ENCODE results near the gene LIAS.
"Not testable (repeated sequence)": the region's sequence is repeated elsewhere in the genome, so short reads cannot be mapped to it uniquely, and the experiment has no call there.

The LIAS gene

DNA sequence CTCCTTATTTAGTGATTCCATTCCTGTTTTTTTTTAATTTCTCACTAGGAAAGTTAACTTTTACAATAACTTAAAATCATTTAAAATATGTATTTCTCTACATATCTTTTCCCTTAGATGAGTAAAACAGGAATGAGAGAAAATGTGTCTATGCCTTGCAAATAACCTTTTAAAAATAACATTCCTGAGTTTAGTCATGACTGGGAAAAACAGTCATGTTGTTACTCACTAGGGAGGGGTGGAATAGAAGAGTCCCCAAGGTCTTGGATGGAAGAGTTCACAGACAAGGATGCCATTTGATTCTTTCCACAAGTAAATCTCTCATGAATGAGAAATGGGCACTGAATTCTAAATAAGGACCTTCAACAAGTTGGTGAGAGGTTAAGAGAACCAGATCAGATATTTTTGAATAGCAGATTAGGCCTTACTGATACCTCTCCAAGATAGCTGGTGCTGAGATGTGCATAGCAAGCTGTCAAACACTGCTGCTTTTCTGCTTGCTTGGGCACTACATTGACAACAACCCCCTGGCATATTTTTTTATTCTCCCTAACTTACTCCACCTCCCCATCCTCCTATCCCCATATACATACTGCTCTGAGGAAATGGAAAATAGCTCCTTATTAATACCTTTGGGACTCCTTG, 43.3 kb downstream of the LIAS start:
- no peak for DNase-seq

DNA sequence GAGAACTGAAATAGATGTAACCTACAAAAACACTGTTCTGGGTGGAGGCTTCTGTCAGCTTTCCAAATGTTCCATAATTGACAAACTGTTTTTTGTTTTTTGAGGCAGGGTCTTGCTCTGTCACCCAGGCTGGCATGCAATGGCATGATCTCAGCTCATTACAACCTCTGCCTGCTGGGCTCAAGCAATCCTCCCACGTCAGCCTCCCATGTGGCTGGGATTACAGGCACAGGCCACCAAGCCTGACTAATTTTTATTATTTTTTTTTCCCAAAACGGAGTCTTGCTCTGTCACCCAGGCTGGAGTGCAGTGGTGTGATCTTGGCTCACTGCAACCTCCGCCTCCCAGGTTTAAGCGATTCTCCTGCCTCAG, 43.8 kb downstream of the LIAS start:
- DNase-seq, result not testable (repeated sequence)

DNA sequence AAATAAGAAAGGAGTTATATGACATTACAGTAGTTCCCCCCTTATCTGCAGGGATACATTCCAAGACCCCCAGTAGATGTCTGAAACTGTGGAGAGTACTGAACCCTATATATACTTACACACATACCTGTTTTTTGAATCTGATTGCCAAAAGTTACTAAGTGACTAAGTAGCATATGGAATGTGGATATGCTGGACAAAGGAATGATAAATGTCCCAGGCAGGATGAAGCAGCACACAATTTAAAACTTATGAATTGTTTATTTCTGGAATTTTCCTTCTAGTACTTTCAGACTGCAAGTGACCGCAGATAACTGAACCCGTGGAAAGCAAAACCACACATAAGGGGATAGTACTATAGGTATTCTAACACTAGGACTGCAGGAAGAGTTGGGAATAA, 45.7 kb downstream of the LIAS start:
- no peak for DNase-seq

DNA sequence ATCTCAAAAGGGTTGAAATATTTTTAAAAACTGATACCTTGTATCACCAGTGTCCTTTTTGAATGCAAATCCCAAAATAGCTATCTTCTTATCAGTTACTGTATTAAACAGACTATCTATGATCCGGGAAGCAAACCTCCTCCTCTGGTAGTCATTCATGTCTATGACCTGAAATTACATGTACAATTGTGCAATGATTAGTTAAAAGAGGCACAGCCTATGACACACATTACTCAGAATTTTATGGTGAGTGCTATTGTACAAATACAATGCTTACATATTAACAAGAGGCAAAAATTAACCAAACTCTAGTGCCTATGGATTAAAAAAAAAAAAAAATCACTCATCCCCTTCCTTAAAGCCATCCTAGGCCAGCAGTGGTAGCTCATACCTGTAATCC, 46.7 kb downstream of the LIAS start:
- DNase-seq, result no peak

DNA sequence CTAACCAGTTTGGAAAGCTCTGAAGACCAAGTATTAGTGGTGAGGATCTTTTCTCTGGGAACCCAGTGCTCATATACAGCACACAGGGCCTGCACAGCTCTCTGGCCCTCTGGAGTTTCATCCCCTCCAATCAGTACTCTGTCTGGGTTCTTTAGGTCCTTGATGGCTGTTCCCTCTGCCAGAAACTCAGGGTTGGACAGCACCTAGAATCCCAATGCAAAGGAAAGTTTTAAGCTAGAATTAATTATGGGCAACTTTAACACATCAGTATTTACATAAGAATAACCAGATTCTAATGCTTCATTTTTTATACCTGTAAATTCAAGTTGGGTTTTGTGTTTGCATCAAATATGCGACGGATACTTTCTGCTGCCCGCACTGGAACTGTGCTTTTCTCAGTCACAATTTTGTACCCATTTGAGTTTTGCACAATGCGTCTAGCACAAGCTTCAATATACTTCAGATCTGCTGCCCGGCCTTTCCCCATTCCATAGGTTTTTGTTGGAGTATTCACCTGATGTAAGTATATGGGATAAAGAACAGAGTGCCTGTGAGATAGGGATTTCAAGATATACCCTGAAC, 51.6 kb downstream of the LIAS start:
- DNase-seq, result no peak

DNA sequence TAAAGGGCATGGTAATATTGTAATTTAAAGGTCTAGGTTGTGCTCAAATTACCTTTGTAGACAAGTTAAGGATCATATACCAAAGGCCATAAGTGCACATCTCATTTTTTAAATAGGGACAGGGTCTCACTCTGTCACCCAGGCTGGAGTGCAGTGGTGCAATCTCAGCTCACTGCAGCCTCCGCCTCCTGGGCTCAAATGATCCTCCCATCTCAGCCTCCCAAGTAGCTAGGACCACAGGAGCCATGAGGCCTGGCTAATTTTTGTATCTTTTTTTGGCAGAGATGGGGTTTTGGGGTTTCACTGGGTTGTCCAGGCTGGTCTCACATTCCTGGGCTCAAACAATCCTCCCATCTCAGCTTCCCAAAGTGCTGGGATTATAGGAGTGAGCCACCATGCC, 55.4 kb downstream of the LIAS start:
- DNase-seq, result not testable (repeated sequence)

DNA sequence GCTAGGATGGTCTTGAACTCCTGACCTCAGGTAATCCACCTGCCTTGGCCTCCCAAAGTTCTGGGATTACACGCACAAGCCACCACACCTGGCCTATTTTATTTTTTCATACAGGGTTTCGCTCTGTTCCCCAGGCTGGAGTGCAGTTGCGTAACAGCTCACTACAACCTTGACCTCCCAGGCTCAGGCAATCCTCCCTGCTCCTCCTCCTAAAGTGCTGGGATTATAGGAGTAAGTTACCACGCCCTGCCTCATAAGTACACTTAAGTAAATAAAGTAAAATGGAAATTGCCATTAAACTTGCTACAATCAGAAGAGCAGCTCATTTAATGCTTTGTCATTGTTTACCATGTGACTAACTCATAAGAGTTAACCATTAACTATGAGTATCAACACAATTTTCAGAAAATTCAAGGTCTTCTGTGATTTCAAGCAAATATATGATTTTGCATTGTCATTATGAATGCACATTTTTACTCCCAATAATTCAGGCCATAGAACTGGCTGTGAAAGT, 56.1 kb downstream of the LIAS start:
- no peak for DNase-seq

DNA sequence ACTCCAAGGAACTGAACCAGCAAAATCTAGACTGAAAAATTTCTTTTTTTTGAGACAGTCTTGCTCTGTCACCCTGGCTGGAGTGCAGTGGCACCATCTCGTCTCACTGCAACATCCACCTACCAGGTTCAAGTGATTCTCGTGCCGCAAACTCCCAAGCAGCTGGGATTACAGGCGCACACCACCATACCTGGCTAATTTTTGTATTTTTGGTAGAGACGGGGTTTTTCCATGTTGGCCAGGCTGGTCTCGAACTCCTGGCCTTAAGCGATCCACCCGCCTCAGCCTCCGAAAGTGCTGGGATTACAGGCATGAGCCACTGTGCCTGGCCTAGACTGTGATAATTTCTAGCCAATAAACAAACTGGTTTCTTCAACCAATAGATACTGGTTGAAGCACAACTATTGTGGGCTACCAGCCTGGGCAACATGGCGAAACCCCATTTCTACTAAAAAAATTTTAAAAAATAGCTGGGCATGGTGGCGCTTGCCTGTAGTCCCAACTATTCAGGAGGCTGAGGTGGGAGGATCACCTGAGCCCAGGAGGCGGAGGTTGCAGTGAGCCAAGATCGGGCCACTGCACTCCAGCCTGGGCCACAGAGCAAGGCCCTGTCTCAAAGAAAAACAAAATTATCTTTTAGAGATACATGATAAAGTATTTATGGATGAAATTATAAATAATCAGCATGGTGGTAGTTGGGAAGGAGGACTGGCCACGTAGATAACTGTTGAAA, 57.0 kb downstream of the LIAS start:
- DNase-seq, result not testable (repeated sequence)

DNA sequence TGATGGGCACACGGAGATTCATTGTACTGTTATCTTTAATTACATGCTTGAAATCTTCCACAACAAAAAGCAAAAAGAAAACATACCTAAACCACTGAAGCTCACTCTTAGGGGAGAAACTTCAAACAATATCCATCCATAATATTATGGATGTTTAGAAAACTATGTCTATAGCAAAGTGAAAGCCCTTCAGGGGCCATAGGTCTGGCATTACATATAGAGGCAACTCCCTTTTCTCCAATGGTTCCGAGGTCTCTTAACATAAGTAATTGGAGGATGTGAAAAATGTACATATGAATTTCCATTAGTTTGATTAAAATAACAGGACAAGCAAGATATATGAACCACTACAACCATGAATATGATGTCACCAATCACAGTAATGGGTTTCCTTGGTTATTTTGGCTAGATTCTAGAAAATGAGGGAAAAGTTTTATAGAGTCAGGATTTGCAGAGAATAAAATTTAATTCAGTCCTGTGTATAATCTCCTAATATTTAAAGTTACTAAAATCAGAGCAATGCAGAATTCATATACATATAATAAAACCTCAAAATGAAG, 57.6 kb downstream of the LIAS start:
- DNase-seq, result no peak

DNA sequence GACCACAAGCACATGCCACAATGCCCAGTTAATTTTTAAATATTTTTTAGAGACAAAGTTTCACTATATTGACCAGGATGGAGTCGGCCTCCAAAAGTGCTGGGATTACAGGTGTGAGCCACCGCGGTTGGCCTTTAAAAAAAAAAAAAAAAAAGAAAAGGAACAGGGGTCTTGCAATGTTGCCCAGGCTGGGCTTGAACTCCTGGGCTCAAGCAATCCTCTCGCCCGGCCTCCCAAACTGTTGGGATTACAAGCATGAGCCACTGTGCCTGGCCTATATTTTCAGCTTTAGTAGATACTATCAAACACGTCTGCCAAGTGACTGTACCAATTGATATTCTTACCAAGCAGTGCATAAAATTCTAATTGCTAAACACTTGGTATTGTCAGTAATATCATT, 59.6 kb downstream of the LIAS start:
- no peak for DNase-seq

DNA sequence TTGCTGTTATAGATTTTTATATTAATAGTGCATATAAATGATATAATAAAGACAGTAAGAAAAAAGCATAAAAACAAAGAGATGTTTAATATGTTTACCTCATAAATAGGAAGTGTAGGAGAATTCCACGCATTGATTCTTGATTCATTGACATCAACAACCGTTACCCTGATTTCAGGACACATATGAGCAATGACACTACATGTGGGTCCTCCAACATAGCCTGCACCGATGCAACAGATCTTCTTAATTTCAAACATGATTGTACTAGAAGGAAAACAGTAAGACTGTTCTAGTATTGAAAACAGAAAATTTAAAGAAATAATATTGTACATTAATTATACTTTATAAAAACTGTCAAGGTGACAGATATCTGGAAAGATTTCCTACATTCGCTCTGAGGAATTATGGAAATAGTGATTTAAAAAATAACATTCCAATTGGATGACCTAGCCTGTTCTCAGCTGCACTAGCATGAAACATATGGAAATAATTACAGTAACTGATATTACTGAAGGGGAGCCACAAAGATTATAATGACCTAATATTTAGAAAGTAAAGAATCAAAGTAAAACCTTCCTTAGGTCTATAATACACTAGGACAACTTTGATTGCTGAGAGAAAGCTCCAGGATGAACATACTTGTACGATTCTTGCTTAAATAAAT, 62.5 kb downstream of the LIAS start:
- no peak for DNase-seq

DNA sequence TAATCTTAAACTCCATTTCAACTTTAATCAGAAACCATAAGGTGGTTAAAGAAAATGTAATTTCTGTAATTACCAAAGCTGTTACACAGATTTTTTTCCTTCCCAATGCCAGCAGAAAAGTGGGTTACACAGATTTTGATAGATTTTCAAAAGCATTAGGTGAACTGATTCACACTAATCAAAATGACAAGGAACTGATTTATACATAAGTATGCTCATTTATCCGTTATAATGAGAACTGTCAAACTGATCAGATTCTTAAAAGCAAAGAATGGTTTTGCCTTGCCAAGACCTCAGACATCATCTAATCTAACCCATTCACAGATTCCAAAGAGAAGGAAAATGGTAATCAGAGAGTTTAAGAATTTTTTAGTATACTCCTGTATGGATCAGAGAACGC, 63.2 kb downstream of the LIAS start:
- DNase-seq, result no peak

DNA sequence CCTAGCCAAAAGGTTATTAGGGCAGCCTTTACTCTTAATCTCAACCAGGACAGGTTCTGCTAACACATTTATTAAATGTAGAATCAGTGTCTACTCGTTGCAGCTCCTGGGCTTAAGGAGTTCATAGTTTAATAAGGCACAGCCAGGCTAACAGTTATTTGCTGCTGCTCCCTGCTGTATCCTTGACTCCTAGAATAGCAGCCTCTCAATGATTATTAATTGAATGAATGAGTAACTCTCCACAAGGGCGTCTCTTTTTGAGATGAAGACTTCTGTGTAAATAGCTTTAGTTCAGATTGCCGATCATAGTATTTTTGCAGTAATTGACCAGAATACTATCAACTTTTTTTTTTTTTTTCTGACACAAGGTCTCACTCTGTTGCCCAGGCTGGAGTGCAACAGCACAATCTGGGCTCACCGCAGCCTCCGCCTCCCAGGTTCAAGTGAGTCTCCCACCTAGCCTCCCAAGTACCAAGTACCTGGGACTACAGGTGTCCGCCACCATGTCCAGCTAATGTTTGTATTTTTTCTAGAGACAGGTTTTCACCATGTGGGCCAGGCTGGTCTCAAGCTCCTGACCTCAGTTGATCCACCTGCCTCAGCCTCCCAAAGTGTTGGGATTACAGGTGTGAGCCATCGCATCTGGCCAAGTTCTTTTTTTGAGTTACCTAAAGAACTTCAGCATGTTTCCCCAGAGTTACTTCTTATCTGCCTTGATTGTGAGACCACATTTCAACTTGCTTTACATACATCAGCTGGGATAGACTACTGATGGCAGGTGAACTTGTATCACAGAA, 65.5 kb downstream of the LIAS start:
- DNase-seq, result no peak

DNA sequence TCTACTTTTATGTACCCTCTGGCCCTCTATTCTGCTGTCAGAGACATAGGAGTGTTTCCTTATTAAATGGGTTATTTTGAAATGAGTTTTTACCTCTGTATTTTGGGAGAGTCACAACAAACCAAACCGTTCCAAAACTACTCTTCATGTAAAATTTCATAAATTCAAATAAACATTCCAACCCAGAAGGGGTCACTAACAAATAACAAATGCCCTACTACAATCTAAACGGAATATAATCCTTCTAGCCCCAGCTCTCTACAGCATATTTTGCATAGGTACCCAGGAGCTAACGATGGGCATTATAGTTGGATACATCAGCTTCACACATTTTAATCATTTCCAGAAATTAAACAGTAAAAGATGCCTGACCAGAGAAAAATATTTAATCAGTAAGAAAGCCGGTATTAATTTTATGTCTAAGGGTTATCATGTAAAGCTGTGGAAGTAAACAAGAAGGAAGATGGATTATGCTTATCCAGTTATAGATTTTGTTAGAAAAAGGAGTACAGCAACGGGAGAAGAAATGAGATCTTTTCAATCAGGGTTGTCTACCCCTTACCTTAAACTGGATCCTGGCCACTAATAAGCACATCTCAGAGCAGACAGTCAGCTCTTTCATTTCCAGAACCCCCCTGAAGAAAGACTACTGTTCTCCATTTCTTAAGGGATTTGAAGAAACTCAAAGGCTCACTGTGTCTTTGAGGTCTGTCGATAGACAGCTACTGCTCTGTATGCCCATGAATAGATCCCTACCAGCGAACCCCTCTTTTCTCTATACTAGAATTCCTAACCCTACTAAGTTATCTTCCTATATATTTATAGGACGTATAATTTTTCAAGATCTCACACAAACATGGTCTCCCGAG, 67.2 kb downstream of the LIAS start:
- no peak for DNase-seq

DNA sequence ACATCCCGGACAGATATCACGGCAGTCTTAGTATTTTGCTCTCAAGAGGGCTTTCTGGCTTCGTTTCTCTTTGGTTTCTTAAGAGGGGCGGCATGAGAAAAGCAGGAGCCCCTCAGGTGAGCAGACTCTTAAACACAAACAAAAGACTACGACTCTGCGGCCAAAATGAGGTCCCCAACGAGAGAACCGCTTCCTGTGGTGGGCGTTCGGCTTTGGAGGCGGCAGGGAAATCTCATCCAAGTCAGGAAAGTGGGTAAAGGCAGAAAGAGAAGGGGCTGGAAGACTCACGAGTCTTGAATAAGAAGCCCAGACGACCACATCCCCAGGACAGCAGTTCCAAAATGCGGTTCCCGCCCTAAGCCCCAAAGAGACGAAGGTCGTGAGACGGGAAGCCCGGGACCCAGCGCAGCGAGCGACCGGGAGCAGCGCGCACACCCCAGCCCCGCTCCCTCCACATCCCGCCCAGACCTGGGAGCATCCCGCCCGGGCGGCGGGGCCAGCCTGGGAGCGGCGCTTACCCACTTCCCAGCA, 68.0 kb downstream of the LIAS start:
- DNase-seq, result no peak

DNA sequence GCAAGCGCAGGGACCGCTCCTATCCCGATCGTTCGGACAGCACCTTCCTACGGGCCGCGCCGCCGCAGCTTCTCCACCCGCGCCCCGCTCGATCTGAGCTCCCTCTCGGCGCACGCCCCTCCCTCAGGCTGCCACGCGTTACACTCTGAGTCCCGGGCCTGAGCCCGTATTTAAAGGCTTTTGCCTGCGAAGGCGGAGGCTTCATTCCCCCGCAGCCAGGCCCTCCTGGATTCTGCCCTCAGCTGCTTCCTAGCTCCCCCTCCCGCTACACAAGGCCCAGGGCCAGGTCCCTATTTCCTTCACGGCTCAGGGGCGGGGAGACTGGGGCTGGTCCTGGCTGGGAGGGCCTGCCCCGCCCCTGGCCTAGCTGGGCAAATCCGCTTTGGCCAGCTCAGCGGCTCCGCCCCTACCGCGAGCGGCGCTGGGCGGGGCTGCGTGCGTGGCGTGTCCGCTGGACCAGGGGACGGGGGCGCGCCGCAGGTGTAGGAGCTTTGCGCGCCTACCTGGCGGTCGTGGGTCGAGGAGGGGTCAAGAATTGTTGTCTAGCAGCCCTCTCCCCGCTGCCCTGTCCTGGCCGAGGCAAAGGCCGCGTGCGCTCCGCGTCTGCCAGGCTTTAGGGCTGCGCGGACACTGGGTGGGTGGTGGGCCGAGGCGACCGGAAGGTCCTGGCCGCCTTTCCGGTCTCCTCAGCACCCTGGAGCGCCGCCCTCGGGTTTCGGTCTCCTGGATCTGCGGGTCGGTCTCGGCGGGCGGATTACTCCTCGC, 68.6 kb downstream of the LIAS start, which contains the start of gene UGDH:
Gene UGDH, minus strand, starts transcription at position 144 of the 765 bp plus-strand sequence. CDS start 5,927 bp downstream, outside the sequence.
- DNase-seq, result peak; percentile 84

DNA sequence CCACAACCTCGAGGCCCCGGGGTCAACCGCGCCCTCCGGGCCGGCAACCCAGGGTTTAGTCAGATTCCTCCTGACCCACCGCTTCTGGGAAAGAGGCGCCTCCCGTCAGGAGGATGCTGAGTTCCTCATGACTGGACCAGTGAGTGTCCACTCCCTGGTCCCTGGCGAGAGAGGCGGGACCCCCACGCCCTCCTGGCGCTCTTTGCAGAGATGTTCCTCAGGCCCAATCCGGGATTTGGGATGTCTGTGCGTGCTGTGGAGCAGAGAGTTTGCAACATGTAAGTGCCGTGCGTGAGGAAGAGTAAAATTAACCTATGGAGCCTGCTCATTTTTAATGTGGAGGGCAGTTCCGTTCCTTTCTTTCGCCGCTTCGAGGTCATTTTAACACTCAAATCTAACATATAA, 69.2 kb downstream of the LIAS start:
- peak; percentile 14 for DNase-seq
